WTC11 (cell line): ENCODE data around the gene PPP2R2C. TPM values are rescaled to one million over a fixed set of nuclear protein-coding genes. Genes with fewer than 3 reads are reported as not detected.

ENCODE experiments used
- ATAC-seq: fragments of 200-7000 bp; cut with Tn5 transposase; 2 replicates; pipeline ENCODE4 v1.10.0; 2021; ENCODE audit warnings: mild to moderate bottlenecking, moderate library complexity
- CTCF ChIA-PET: fragments of 300-600 bp; sonication (Branson Sonifier 250); formaldehyde crosslinking; loops from one replicate; lab custom pipeline; 2021; ENCODE audit warnings: antibody characterized with exemption; lab: Charles Lee
- POLR2A ChIA-PET: fragments of 350-600 bp; sonication (Branson Sonifier 250); formaldehyde crosslinking; loops from one replicate; lab custom pipeline; 2021; ENCODE audit warnings: antibody characterized with exemption; lab: Charles Lee
- DNase-seq: peaks from one replicate; pipeline ENCODE4 v3.0.0; 2021; ENCODE audit warnings: low spot score
- H3K27ac Mint-ChIP-seq: 2 replicates; pipeline ENCODE4 v1.8.0; 2021; ENCODE audit warnings: mixed read lengths
- H3K27me3 Mint-ChIP-seq: 2 replicates; pipeline ENCODE4 v1.8.0; 2021; ENCODE audit warnings: low read depth, mild to moderate bottlenecking, moderate library complexity, mixed read lengths
- H3K36me3 Mint-ChIP-seq: 2 replicates; pipeline ENCODE4 v1.8.0; 2021; ENCODE audit warnings: mixed read lengths
- H3K4me1 Mint-ChIP-seq: 2 replicates; pipeline ENCODE4 v1.8.0; 2022; ENCODE audit warnings: mixed read lengths
- H3K4me3 Mint-ChIP-seq: 2 replicates; pipeline ENCODE4 v1.8.0; 2021; ENCODE audit warnings: mild to moderate bottlenecking, moderate library complexity, mixed read lengths
- H3K9me3 Mint-ChIP-seq: 2 replicates; pipeline ENCODE4 v1.8.0; 2021; ENCODE audit warnings: mixed read lengths
- ATF3 ChIP-seq: sonication (generic); formaldehyde crosslinking; conservative IDR thresholded peaks from 2 replicates; pipeline ENCODE4 v1.8.1; 2022; ENCODE audit warnings: mild to moderate bottlenecking, missing genetic modification reagents
- E2F1 ChIP-seq: sonication (generic); formaldehyde crosslinking; IDR thresholded peaks from 2 replicates; pipeline ENCODE4 v1.8.0; 2022; ENCODE audit warnings: mild to moderate bottlenecking, missing genetic modification reagents
- GTF2I ChIP-seq: fragments of 250-450 bp; sonication (Bioruptor Pico); conservative IDR thresholded peaks from 2 replicates; pipeline ENCODE4 v1.4.0; 2021; ENCODE audit warnings: mild to moderate bottlenecking
- NFATC4 ChIP-seq: fragments of 250-450 bp; sonication (Bioruptor Pico); IDR thresholded peaks from 2 replicates; pipeline ENCODE4 v1.9.0; 2021; ENCODE audit warnings: mild to moderate bottlenecking
- RELA ChIP-seq: sonication (generic); formaldehyde crosslinking; IDR thresholded peaks from 2 replicates; pipeline ENCODE4 v1.8.1; 2022; ENCODE audit warnings: missing genetic modification reagents, mild to moderate bottlenecking, borderline replicate concordance
- TP53 ChIP-seq: sonication (generic); formaldehyde crosslinking; IDR thresholded peaks from 2 replicates; pipeline ENCODE4 v1.8.1; 2023; ENCODE audit warnings: mild to moderate bottlenecking, missing genetic modification reagents
- ZBTB21 ChIP-seq: sonication (generic); formaldehyde crosslinking; IDR thresholded peaks from 2 replicates; pipeline ENCODE4 v1.8.1; 2023; ENCODE audit warnings: mild to moderate bottlenecking, missing genetic modification reagents, borderline replicate concordance
- ZBTB43 ChIP-seq: sonication (generic); formaldehyde crosslinking; IDR thresholded peaks from 2 replicates; pipeline ENCODE4 v1.8.1; 2023; ENCODE audit warnings: mild to moderate bottlenecking, missing genetic modification reagents
- ZNF512 ChIP-seq: sonication (generic); formaldehyde crosslinking; IDR thresholded peaks from 2 replicates; pipeline ENCODE4 v1.8.1; 2022; ENCODE audit warnings: missing genetic modification reagents, borderline replicate concordance
- ZNF671 ChIP-seq: fragments of 250-450 bp; sonication (Bioruptor Pico); IDR thresholded peaks from 2 replicates; pipeline ENCODE4 v1.8.0; 2021; ENCODE audit warnings: mild to moderate bottlenecking
- total RNA-seq: library from RNA; stranded (reverse); gene quantifications from 3 replicates; pipeline ENCODE4 v1.2.3, GENCODE V29; 2021

Gene PPP2R2C
- total RNA-seq, 1 experiment from 2014 or later: 11.5 TPM

GRCh38 chr4:6270636-6271121 lies 201.7 kb downstream of the PPP2R2C start:
- H3K36me3 Mint-ChIP-seq: no peaks in the 10 kb centered on the region
- no peak for TF ChIP-seq E2F1
- TF ChIP-seq RELA (CRISPR knock-in tag): no peak
- TF ChIP-seq GTF2I (CRISPR knock-in tag): no peak
- TF ChIP-seq ATF3 (CRISPR knock-in tag): no peak
- TF ChIP-seq ZBTB21 (CRISPR knock-in tag): no peak
- TF ChIP-seq ZBTB43 (CRISPR knock-in tag): no peak
- TF ChIP-seq ZNF671 (CRISPR knock-in tag): no peak
- no peak for TF ChIP-seq NFATC4 (CRISPR knock-in tag)
- no peak for TF ChIP-seq TP53 (CRISPR knock-in tag)
- no peak for TF ChIP-seq ZNF512 (CRISPR knock-in tag)
- no peaks in the 10 kb centered on the region for H3K9me3 Mint-ChIP-seq
- ChIA-PET CTCF (interaction anchor here (1.2 to 31.0 kb wide), 5 partner anchors 13 to 59 kb away, joined by 3 to 713 read pairs (median 11); no protein-coding TSS in a partner anchor), POLR2A (no interaction called here)
- no peak overlapping the region for H3K27ac Mint-ChIP-seq
- H3K4me1 Mint-ChIP-seq: peaks cover 55% of the 10 kb centered on the region
- DNase-seq: no peak
- peak overlapping the region; percentile 79 for H3K4me3 Mint-ChIP-seq
- no peak for ATAC-seq
- peaks cover 8% of the 10 kb centered on the region for H3K27me3 Mint-ChIP-seq

Other genes starting within 250 kb of the PPP2R2C start
- gene WFS1, start 202.8 kb downstream of the PPP2R2C start, total RNA-seq: 33.0 to 35.8 TPM (median 34.7 TPM) in 3 replicates
- gene MAN2B2, start 102.6 kb upstream of the PPP2R2C start, total RNA-seq: 6.3 to 8.0 TPM (median 7.5 TPM) in 3 replicates
- gene MRFAP1, start 168.1 kb upstream of the PPP2R2C start, total RNA-seq: 296 to 319 TPM (median 303 TPM) in 3 replicates
- gene S100P, start 221.3 kb upstream of the PPP2R2C start, total RNA-seq: 0.55 TPM in 1 of 3 replicates, not detected in the others
- 52.0 to 56.9 TPM (median 54.4 TPM) in 3 replicates for gene MRFAP1L1, start 237.3 kb upstream of the PPP2R2C start, total RNA-seq
- 21.4 to 23.4 TPM (median 21.9 TPM) in 3 replicates for gene BLOC1S4, start 243.6 kb upstream of the PPP2R2C start, total RNA-seq